Osteocyte (in vitro differentiated cells): ENCODE data around the gene ONECUT3. TPM values are rescaled to one million over a fixed set of nuclear protein-coding genes. Genes with fewer than 3 reads are reported as not detected.

Source experiments
- DNase-seq: peaks from one replicate; pipeline ENCODE4 v3.0.0; 2021; ENCODE audit warnings: mixed read lengths; ENCODE audit not compliant: unreplicated experiment; ENCODE audit errors: extremely low spot score
- H3K27ac Mint-ChIP-seq: one replicate; pipeline ENCODE4 v1.8.0; 2021; ENCODE audit warnings: mild to moderate bottlenecking, mixed read lengths; ENCODE audit not compliant: unreplicated experiment
- H3K27me3 Mint-ChIP-seq: one replicate; pipeline ENCODE4 v1.8.0; 2021; ENCODE audit warnings: mixed read lengths; ENCODE audit not compliant: unreplicated experiment
- H3K36me3 Mint-ChIP-seq: one replicate; pipeline ENCODE4 v1.8.0; 2021; ENCODE audit warnings: mixed read lengths; ENCODE audit not compliant: unreplicated experiment
- H3K4me1 Mint-ChIP-seq: one replicate; pipeline ENCODE4 v1.8.0; 2021; ENCODE audit warnings: mixed read lengths; ENCODE audit not compliant: unreplicated experiment
- H3K4me3 Mint-ChIP-seq: one replicate; pipeline ENCODE4 v1.8.0; 2021; ENCODE audit warnings: mild to moderate bottlenecking, moderate library complexity, mixed read lengths; ENCODE audit not compliant: unreplicated experiment
- H3K9me3 Mint-ChIP-seq: one replicate; pipeline ENCODE4 v1.8.0; 2021; ENCODE audit warnings: mixed read lengths; ENCODE audit not compliant: unreplicated experiment
- CTCF ChIP-seq: fragments of 200-600 bp; sonication (generic); IDR thresholded peaks from 2 replicates; pipeline ENCODE4 v1.5.0; 2021; ENCODE audit warnings: antibody characterized with exemption, mild to moderate bottlenecking, moderate library complexity
- total RNA-seq: library from RNA; stranded (reverse); gene quantifications from 2 replicates; pipeline ENCODE4 v1.2.1, GENCODE V29; 2021

Gene ONECUT3
- total RNA-seq, 1 donor from 2014 or later = not detected

- Mint-ChIP-seq H3K27ac (no peak overlapping the region), H3K36me3 (no peaks in the 10 kb centered on the region), H3K4me1 (peaks cover 2% of the 10 kb centered on the region), H3K4me3 (no peak overlapping the region), H3K27me3 (peaks cover 32% of the 10 kb centered on the region), H3K9me3 (no peaks in the 10 kb centered on the region)
- TF ChIP-seq CTCF = no peak
- no peak for DNase-seq
Observed at GRCh38 chr19:1730157-1730556, 23.1 kb upstream of the ONECUT3 start.

- Mint-ChIP-seq H3K27ac (no peak overlapping the region), H3K4me1 (no peaks in the 10 kb centered on the region), H3K4me3 (no peak overlapping the region), H3K9me3 (no peaks in the 10 kb centered on the region), H3K36me3 (no peaks in the 10 kb centered on the region), H3K27me3 (peaks cover 48% of the 10 kb centered on the region)
- DNase-seq = no peak
- no peak for TF ChIP-seq CTCF
Observed at GRCh38 chr19:1734321-1734966, 18.9 kb upstream of the ONECUT3 start.

- Mint-ChIP-seq H3K36me3 (no peaks in the 10 kb centered on the region), H3K27ac (no peak overlapping the region), H3K9me3 (no peaks in the 10 kb centered on the region), H3K4me3 (no peak overlapping the region), H3K4me1 (no peaks in the 10 kb centered on the region), H3K27me3 (peaks cover 58% of the 10 kb centered on the region)
- no peak for DNase-seq
- TF ChIP-seq CTCF = no peak
Observed at GRCh38 chr19:1736280-1736679, 17.0 kb upstream of the ONECUT3 start.

- no peak overlapping the region for H3K4me3 Mint-ChIP-seq
- peaks cover 57% of the 10 kb centered on the region for H3K27me3 Mint-ChIP-seq
- DNase-seq = no peak
- H3K9me3 Mint-ChIP-seq = no peaks in the 10 kb centered on the region
- H3K27ac Mint-ChIP-seq = no peak overlapping the region
- no peaks in the 10 kb centered on the region for H3K36me3 Mint-ChIP-seq
- no peaks in the 10 kb centered on the region for H3K4me1 Mint-ChIP-seq
- no peak for TF ChIP-seq CTCF
Observed at GRCh38 chr19:1736927-1737326, 16.4 kb upstream of the ONECUT3 start.

- H3K27me3 Mint-ChIP-seq = peaks cover 46% of the 10 kb centered on the region
- no peaks in the 10 kb centered on the region for H3K4me1 Mint-ChIP-seq
- DNase-seq = no peak
- TF ChIP-seq CTCF = no peak
- no peaks in the 10 kb centered on the region for H3K9me3 Mint-ChIP-seq
- H3K36me3 Mint-ChIP-seq = no peaks in the 10 kb centered on the region
- no peak overlapping the region for H3K27ac Mint-ChIP-seq
- H3K4me3 Mint-ChIP-seq = no peak overlapping the region
Observed at GRCh38 chr19:1739960-1740629, 13.2 kb upstream of the ONECUT3 start.
